H1 (cell line): ENCODE data around the gene TMEM89. TPM values are rescaled to one million over a fixed set of nuclear protein-coding genes. Genes with fewer than 3 reads are reported as not detected.

ENCODE experiments used
- CTCF ChIA-PET: fragments of 300-600 bp; sonication (Branson Sonifier 250); formaldehyde crosslinking; loops from one replicate; lab custom pipeline; 2021; ENCODE audit not compliant: partially characterized antibody; lab: Charles Lee
- POLR2A ChIA-PET: fragments of 300-600 bp; sonication (Branson Sonifier 250); formaldehyde crosslinking; loops from one replicate; lab custom pipeline; 2021; ENCODE audit warnings: inconsistent platforms; ENCODE audit not compliant: partially characterized antibody; lab: Charles Lee
- DNase-seq, 2 experiments: peaks; one replicate each; pipeline versions ENCODE4 v3.0.0 to v3.0.0-alpha.2; 2010 to 2022; ENCODE audit warnings: low spot score in 2 of 2, low read depth in 1 of 2, mixed read lengths in 1 of 2
- FAIRE-seq: peaks from 2 replicates; lab custom pipeline; 2011; peaks lifted over from hg19 to GRCh38; lab: Jason Lieb, UNC
- H2AFZ ChIP-seq: 2 replicates; pipeline ENCODE4 v1.8.1; 2012; ENCODE audit warnings: low read length, inconsistent platforms
- H2AK5ac ChIP-seq: 2 replicates; pipeline ENCODE4 v1.6.1; 2013; ENCODE audit warnings: low read depth, low read length
- H2BK120ac ChIP-seq: replicated peaks from 2 replicates; pipeline ENCODE3; 2013; ENCODE audit warnings: low read depth, low read length, inconsistent platforms
- H2BK12ac ChIP-seq: 2 replicates; pipeline ENCODE4 v1.6.1; 2013; ENCODE audit warnings: low read depth, low read length
- H2BK15ac ChIP-seq: 2 replicates; pipeline ENCODE4 v1.6.1; 2013; ENCODE audit warnings: low read length
- H2BK20ac ChIP-seq: 2 replicates; pipeline ENCODE4 v1.6.1; 2013; ENCODE audit warnings: low read length
- H2BK5ac ChIP-seq: 2 replicates; pipeline ENCODE4 v1.6.1; 2013; ENCODE audit warnings: low read depth, low read length
- H3K14ac ChIP-seq: 2 replicates; pipeline ENCODE4 v1.6.1; 2013; ENCODE audit warnings: inconsistent platforms; ENCODE audit not compliant: insufficient read length
- H3K18ac ChIP-seq: 2 replicates; pipeline ENCODE4 v1.6.1; 2013; ENCODE audit warnings: low read length; ENCODE audit errors: extremely low read depth
- H3K23ac ChIP-seq: 2 replicates; pipeline ENCODE4 v1.6.1; 2013; ENCODE audit warnings: inconsistent platforms; ENCODE audit not compliant: insufficient read length
- H3K23me2 ChIP-seq: 2 replicates; pipeline ENCODE4 v1.6.1; 2013; ENCODE audit warnings: low read depth, low read length
- H3K27ac ChIP-seq: 2 replicates; pipeline ENCODE4 v1.6.1; 2011; ENCODE audit warnings: low read depth, low read length, inconsistent platforms
- H3K27me3 ChIP-seq, 4 experiments: replicated peaks in 1 of 4; 1 replicate in 1 of 4; 2 replicates in 3 of 4; pipeline versions ENCODE4 v1.6.1 to v1.8.1; 2011 to 2013; ENCODE audit warnings: low read length in 3 of 4, mild to moderate bottlenecking in 3 of 4, inconsistent platforms in 2 of 4, mixed read lengths in 2 of 4, moderate library complexity in 1 of 4; ENCODE audit not compliant: control insufficient read depth in 3 of 4, insufficient read depth in 3 of 4; ENCODE audit errors: extremely low read depth in 1 of 4
- H3K36me3 ChIP-seq, 4 experiments: 2 replicates each; pipeline versions ENCODE4 v1.6.1 to v1.8.1; 2011 to 2013; ENCODE audit warnings: mild to moderate bottlenecking in 4 of 4, low read length in 3 of 4, moderate library complexity in 2 of 4, control low read depth in 1 of 4, inconsistent platforms in 1 of 4; ENCODE audit not compliant: insufficient read depth in 4 of 4, control insufficient read depth in 2 of 4
- H3K4ac ChIP-seq: replicated peaks from 2 replicates; pipeline ENCODE3; 2013; ENCODE audit warnings: low read length, low read depth, mixed read lengths, inconsistent platforms; ENCODE audit not compliant: insufficient read length
- H3K4me1 ChIP-seq, 4 experiments: replicated peaks in 1 of 4; 1 replicate in 1 of 4; 2 replicates in 3 of 4; pipeline versions ENCODE4 v1.6.1 to v1.8.1; 2011 to 2013; ENCODE audit warnings: low read length in 3 of 4, inconsistent platforms in 2 of 4, mixed read lengths in 1 of 4; ENCODE audit not compliant: insufficient read depth in 4 of 4, control insufficient read depth in 3 of 4
- H3K4me2 ChIP-seq, 2 experiments: 2 replicates each; pipeline versions ENCODE4 v1.6.1 to v1.8.1; 2011 to 2013; ENCODE audit warnings: low read depth in 2 of 2, low read length in 2 of 2, control low read depth in 1 of 2, inconsistent platforms in 1 of 2, mild to moderate bottlenecking in 1 of 2; ENCODE audit not compliant: insufficient read depth in 1 of 2
- H3K4me3 ChIP-seq, 4 experiments: fragments of 200-600, 300-600 bp in 1 of 4; sonication (generic), shearing (Covaris generic), sonication (Bioruptor Twin) in 1 of 4; 2 replicates each; pipeline versions ENCODE4 v1.5.1 to v1.8.1; 2011 to 2016; ENCODE audit warnings: low read length in 4 of 4, low read depth in 3 of 4, control low read depth in 2 of 4, inconsistent platforms in 2 of 4, mild to moderate bottlenecking in 2 of 4, mixed read lengths in 1 of 4, moderate library complexity in 1 of 4; ENCODE audit not compliant: insufficient read depth in 2 of 4; ENCODE audit errors: extremely low read depth in 1 of 4
- H3K56ac ChIP-seq: replicated peaks from 2 replicates; pipeline ENCODE3; 2013; ENCODE audit warnings: low read depth, mild to moderate bottlenecking, mixed read lengths, low read length, inconsistent platforms; ENCODE audit not compliant: insufficient read length
- H3K79me1 ChIP-seq: 2 replicates; pipeline ENCODE4 v1.6.1; 2013; ENCODE audit warnings: low read depth, low read length, control low read depth
- H3K79me2 ChIP-seq, 2 experiments: 2 replicates each; pipeline versions ENCODE4 v1.6.1 to v1.8.1; 2012 to 2013; ENCODE audit warnings: low read length in 2 of 2, mild to moderate bottlenecking in 2 of 2, inconsistent platforms in 1 of 2; ENCODE audit not compliant: insufficient read depth in 2 of 2, control insufficient read depth in 1 of 2
- H3K9ac ChIP-seq, 4 experiments: replicated peaks in 1 of 4; 1 replicate in 1 of 4; 2 replicates in 3 of 4; pipeline versions ENCODE4 v1.6.1 to v1.8.1; 2011 to 2013; ENCODE audit warnings: low read depth in 3 of 4, low read length in 3 of 4, control low read depth in 2 of 4, mild to moderate bottlenecking in 2 of 4, moderate library complexity in 2 of 4, inconsistent platforms in 1 of 4; ENCODE audit errors: extremely low read depth in 1 of 4
- H3K9me3 ChIP-seq, 2 experiments: 2 replicates each; pipeline versions ENCODE4 v1.6.1 to v1.8.1; 2012 to 2013; ENCODE audit warnings: mild to moderate bottlenecking in 2 of 2, moderate library complexity in 2 of 2, control low read depth in 1 of 2, inconsistent platforms in 1 of 2, low read depth in 1 of 2, low read length in 1 of 2, mixed read lengths in 1 of 2; ENCODE audit not compliant: insufficient read depth in 2 of 2
- H4K20me1 ChIP-seq, 2 experiments: replicated peaks in 1 of 2; 2 replicates each; pipeline versions ENCODE3 to v1.8.1; 2011 to 2013; ENCODE audit warnings: inconsistent platforms in 2 of 2, low read length in 2 of 2, mild to moderate bottlenecking in 1 of 2; ENCODE audit not compliant: insufficient read depth in 2 of 2, control insufficient read depth in 1 of 2
- H4K5ac ChIP-seq: 2 replicates; pipeline ENCODE4 v1.6.1; 2013; ENCODE audit warnings: low read length, low read depth, mixed read lengths, inconsistent platforms; ENCODE audit not compliant: insufficient read length
- H4K8ac ChIP-seq: 2 replicates; pipeline ENCODE4 v1.8.0; 2013; ENCODE audit warnings: mild to moderate bottlenecking, moderate library complexity, low read length, inconsistent platforms; ENCODE audit not compliant: insufficient read depth; ENCODE audit errors: extremely low read depth
- H4K91ac ChIP-seq: replicated peaks from 2 replicates; pipeline ENCODE3; 2013; ENCODE audit warnings: low read length, mixed read lengths, inconsistent platforms; ENCODE audit not compliant: insufficient read length
- GABPA ChIP-seq: IDR thresholded peaks from 2 replicates; pipeline ENCODE4 v1.6.1; 2011; ENCODE audit warnings: mild to moderate bottlenecking, low read length, moderate library complexity, borderline replicate concordance; ENCODE audit not compliant: insufficient read depth
- POLR2A ChIP-seq, 2 experiments: IDR thresholded peaks; 1 replicate in 1 of 2; 2 replicates in 1 of 2; pipeline ENCODE4 v1.6.1; 2011; ENCODE audit warnings: low read depth in 2 of 2, low read length in 2 of 2, mild to moderate bottlenecking in 2 of 2; ENCODE audit errors: control extremely low read depth in 1 of 2
- YY1 ChIP-seq: IDR thresholded peaks from 2 replicates; pipeline ENCODE4 v1.6.1; 2011; ENCODE audit warnings: low read depth, mild to moderate bottlenecking, low read length
- WGBS, 2 experiments: shearing (Covaris generic) in 1 of 2; methylation state at CpG; one replicate each; pipeline versions ENCODE4 v1.1.6 to v1.1.7; 2013 to 2015; ENCODE audit warnings: low lambda C conversion rate in 2 of 2, mixed read lengths in 2 of 2, inconsistent platforms in 1 of 2, low coverage in 1 of 2, missing lambda C conversion rate in 1 of 2; ENCODE audit not compliant: insufficient replicate concordance in 2 of 2, insufficient coverage in 1 of 2, insufficient read length in 1 of 2; ENCODE audit errors: extremely low coverage in 1 of 2, missing lambda C conversion rate in 1 of 2; 5-methylcytosine and 5-hydroxymethylcytosine counted together
- polyA plus RNA-seq, 7 experiments: library from polyadenylated mRNA; depleted of rRNA in 3 of 7; stranded (reverse) in 5 of 7; unstranded in 2 of 7; fragments of >200 nt in 5 of 7; fragments of 200-250 nt in 2 of 7; gene quantifications; 1 replicate in 5 of 7; 2 replicates in 1 of 7; 4 replicates in 1 of 7; pipeline versions ENCODE4 v1.2.1 to v1.2.3, GENCODE V29; 2011 to 2013; ENCODE audit warnings: missing spikeins in 2 of 7, mixed read lengths in 2 of 7
- total RNA-seq: library from RNA; stranded (reverse); fragmentation: NEBNext Ultra II Directional; extraction: Animal tissue kit (Norgen Biotek cat#: 25700); gene quantifications from 2 replicates; pipeline ENCODE4 v1.2.1, GENCODE V29; 2021
- TF ChIP-seq, protein P1 (sequence below): IDR thresholded peaks from 2 replicates; pipeline ENCODE4 v1.6.1; 2012; ENCODE audit warnings: low read length, inconsistent platforms

Gene TMEM89
- total and polyA plus RNA-seq, 2 of the 8 experiments (the other 6 are each of a cell fraction or from before 2014, with no cell fraction given), result not detected

DNA sequence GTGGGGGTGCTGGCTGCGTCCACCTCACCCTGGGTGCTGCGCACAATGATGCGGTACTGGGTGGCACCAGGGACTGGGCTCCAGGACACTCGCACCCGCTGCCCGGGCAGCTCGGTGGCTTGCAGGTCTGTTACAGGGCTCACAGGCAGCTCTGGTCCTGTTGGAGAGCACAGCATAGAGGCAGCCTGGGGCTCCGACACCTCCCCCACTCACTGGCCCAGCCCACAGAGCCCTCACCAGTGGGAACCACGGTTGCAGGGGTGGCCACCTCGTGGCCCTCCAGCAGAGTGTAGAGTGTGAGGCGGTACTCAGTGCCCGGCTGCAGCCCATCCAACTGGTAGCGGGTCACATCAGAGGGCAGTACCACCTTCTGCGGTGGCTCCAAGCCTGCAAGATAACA, 30.1 kb downstream of the TMEM89 start:
- Histone ChIP-seq H4K91ac (no peak overlapping the region), H3K27me3 (peaks cover 0 to 6% (median 0%) of the 10 kb centered on the region in 4 experiments; a peak in 4 of 7 replicates), H2AK5ac (no peak overlapping the region), H3K4me1 (peaks cover 3 to 23% (median 15%) of the 10 kb centered on the region in 4 experiments; a peak in 6 of 7 replicates), H2BK5ac (0 out of 2 replicates have a peak overlapping the region, but pooled peaks have one; percentile 52), H4K8ac (0 out of 2 replicates have a peak overlapping the region, but pooled peaks have one; percentile 35), H4K20me1 (peaks cover 0 to 6% of the 10 kb centered on the region in 2 experiments), H2BK12ac (no peak overlapping the region), H2AFZ (no peak overlapping the region), H3K14ac (no peak overlapping the region), H3K23me2 (peaks cover 1% of the 10 kb centered on the region; the same call in 1 of the 2 replicates), H3K9ac (no peak overlapping the region), H3K4ac (no peak overlapping the region), H2BK15ac (no peak overlapping the region), H3K18ac (no peak overlapping the region), H3K36me3 (no peaks in the 10 kb centered on the region), H3K27ac (no peak overlapping the region), H4K5ac (no peak overlapping the region), H3K4me2 (no peak overlapping the region), H2BK120ac (no peak overlapping the region), H3K23ac (no peak overlapping the region), H3K4me3 (no peak overlapping the region), H2BK20ac (no peak overlapping the region), H3K56ac (no peak overlapping the region), H3K9me3 (no peaks in the 10 kb centered on the region), H3K79me1 (no peaks in the 10 kb centered on the region), H3K79me2 (no peaks in the 10 kb centered on the region)
- WGBS, 2 experiments, result 96% methylated on average over 12 of the region's 14 CpGs; no CpG with 5 or more reads in 1 of the 2 experiments
- FAIRE-seq (no peak), DNase-seq (no peak)
- ChIA-PET CTCF (interaction anchor here (1.2 to 1.5 kb wide), 2 partner anchors 10 to 33 kb away, joined by 3 to 4 read pairs; no protein-coding TSS in a partner anchor), POLR2A (interaction anchor here (0.6 to 1.2 kb wide), 2 partner anchors 12 to 499 kb away, joined by 3 read pairs; no protein-coding TSS in a partner anchor)
- TF ChIP-seq, protein P1, sequence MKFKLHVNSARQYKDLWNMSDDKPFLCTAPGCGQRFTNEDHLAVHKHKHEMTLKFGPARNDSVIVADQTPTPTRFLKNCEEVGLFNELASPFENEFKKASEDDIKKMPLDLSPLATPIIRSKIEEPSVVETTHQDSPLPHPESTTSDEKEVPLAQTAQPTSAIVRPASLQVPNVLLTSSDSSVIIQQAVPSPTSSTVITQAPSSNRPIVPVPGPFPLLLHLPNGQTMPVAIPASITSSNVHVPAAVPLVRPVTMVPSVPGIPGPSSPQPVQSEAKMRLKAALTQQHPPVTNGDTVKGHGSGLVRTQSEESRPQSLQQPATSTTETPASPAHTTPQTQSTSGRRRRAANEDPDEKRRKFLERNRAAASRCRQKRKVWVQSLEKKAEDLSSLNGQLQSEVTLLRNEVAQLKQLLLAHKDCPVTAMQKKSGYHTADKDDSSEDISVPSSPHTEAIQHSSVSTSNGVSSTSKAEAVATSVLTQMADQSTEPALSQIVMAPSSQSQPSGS, result no peak
- TF ChIP-seq POLR2A (IDR thresholded peaks at IDR 0.05; ENCODE audit: control extremely low read depth in 1 of 2, low read depth in 2 of 2, low read length in 2 of 2) (no peak), YY1 (no peak), GABPA (no peak)
